H9 (cell line): ENCODE data around the gene UBE2V1. TPM values are rescaled to one million over a fixed set of nuclear protein-coding genes. Genes with fewer than 3 reads are reported as not detected.

ENCODE experiments used
- DNase-seq: peaks from one replicate; pipeline ENCODE4 v3.0.0-alpha.2; 2017
- H2AFZ ChIP-seq: one replicate; pipeline ENCODE4 v1.6.1; 2013; ENCODE audit warnings: mild to moderate bottlenecking, low read length, control low read depth, moderate library complexity
- H2AK5ac ChIP-seq: 2 replicates; pipeline ENCODE4 v1.6.1; 2013; ENCODE audit warnings: low read length, control low read depth, mixed read lengths; ENCODE audit not compliant: insufficient read length
- H2BK120ac ChIP-seq: one replicate; pipeline ENCODE4 v1.6.1; 2013; ENCODE audit warnings: low read depth, mild to moderate bottlenecking, low read length, control low read depth, inconsistent platforms; ENCODE audit not compliant: poor library complexity, severe bottlenecking
- H2BK12ac ChIP-seq: 2 replicates; pipeline ENCODE4 v1.6.1; 2013; ENCODE audit warnings: low read length, control low read depth, mixed read lengths, low read depth; ENCODE audit not compliant: insufficient read length
- H2BK15ac ChIP-seq: 2 replicates; pipeline ENCODE4 v1.6.1; 2013; ENCODE audit warnings: low read depth, low read length, control low read depth
- H2BK20ac ChIP-seq: one replicate; pipeline ENCODE4 v1.6.1; 2013; ENCODE audit warnings: low read depth, mild to moderate bottlenecking, low read length, control low read depth, inconsistent platforms; ENCODE audit not compliant: poor library complexity, severe bottlenecking
- H2BK5ac ChIP-seq: 2 replicates; pipeline ENCODE4 v1.6.1; 2013; ENCODE audit warnings: low read length, control low read depth, mixed read lengths; ENCODE audit not compliant: insufficient read length
- H3K14ac ChIP-seq: 2 replicates; pipeline ENCODE4 v1.6.1; 2013; ENCODE audit warnings: low read length, control low read depth; ENCODE audit not compliant: insufficient read depth
- H3K18ac ChIP-seq: 2 replicates; pipeline ENCODE4 v1.6.1; 2013; ENCODE audit warnings: low read depth, mild to moderate bottlenecking, mixed read lengths, low read length, control low read depth; ENCODE audit not compliant: insufficient read length
- H3K23ac ChIP-seq: 2 replicates; pipeline ENCODE4 v1.6.1; 2013; ENCODE audit warnings: low read length, control low read depth, mixed read lengths, low read depth; ENCODE audit not compliant: insufficient read length
- H3K23me2 ChIP-seq: 2 replicates; pipeline ENCODE4 v1.6.1; 2013; ENCODE audit warnings: low read depth, mild to moderate bottlenecking, mixed read lengths, low read length, control low read depth; ENCODE audit not compliant: insufficient read length, poor library complexity, severe bottlenecking
- H3K27ac ChIP-seq: 2 replicates; pipeline ENCODE4 v1.5.1; 2013; ENCODE audit warnings: low read length, control low read depth, mixed read lengths, low read depth; ENCODE audit not compliant: insufficient read length
- H3K27me3 ChIP-seq: 2 replicates; pipeline ENCODE4 v1.6.1; 2013; ENCODE audit warnings: low read length, control low read depth, inconsistent platforms; ENCODE audit not compliant: insufficient read depth
- H3K4ac ChIP-seq: 2 replicates; pipeline ENCODE4 v1.6.1; 2013; ENCODE audit warnings: low read depth, mild to moderate bottlenecking, control low read depth, inconsistent platforms, low read length, moderate library complexity
- H3K4me1 ChIP-seq: 2 replicates; pipeline ENCODE4 v1.6.1; 2013; ENCODE audit warnings: low read length, control low read depth, inconsistent platforms; ENCODE audit not compliant: insufficient read depth
- H3K4me2 ChIP-seq: 2 replicates; pipeline ENCODE4 v1.6.1; 2013; ENCODE audit warnings: low read length, control low read depth, mixed read lengths; ENCODE audit not compliant: insufficient read length, insufficient read depth
- H3K56ac ChIP-seq: 2 replicates; pipeline ENCODE4 v1.6.1; 2013; ENCODE audit warnings: low read depth, mild to moderate bottlenecking, mixed read lengths, low read length, control low read depth; ENCODE audit not compliant: insufficient read length
- H3K79me1 ChIP-seq: 2 replicates; pipeline ENCODE4 v1.6.1; 2013; ENCODE audit warnings: low read depth, mild to moderate bottlenecking, moderate library complexity, low read length, control low read depth, inconsistent platforms; ENCODE audit not compliant: insufficient read depth, poor library complexity, severe bottlenecking
- H3K79me2 ChIP-seq: 2 replicates; pipeline ENCODE4 v1.6.1; 2013; ENCODE audit warnings: low read length, control low read depth, inconsistent platforms; ENCODE audit not compliant: insufficient read depth
- H3K9ac ChIP-seq: 2 replicates; pipeline ENCODE4 v1.6.1; 2013; ENCODE audit warnings: low read length, control low read depth, mixed read lengths; ENCODE audit not compliant: insufficient read length; ENCODE audit errors: extremely low read depth
- H3K9me3 ChIP-seq: one replicate; pipeline ENCODE4 v1.6.1; 2013; ENCODE audit warnings: low read depth, low read length, inconsistent platforms; ENCODE audit not compliant: control insufficient read depth
- H3T11ph ChIP-seq: one replicate; pipeline ENCODE4 v1.6.1; 2013; ENCODE audit warnings: mild to moderate bottlenecking, low read length, control low read depth, inconsistent platforms
- H4K20me1 ChIP-seq: one replicate; pipeline ENCODE4 v1.6.1; 2013; ENCODE audit not compliant: control insufficient read depth, insufficient read length, insufficient read depth
- H4K5ac ChIP-seq: 2 replicates; pipeline ENCODE4 v1.6.1; 2013; ENCODE audit warnings: low read depth, mild to moderate bottlenecking, mixed read lengths, low read length, control low read depth; ENCODE audit not compliant: insufficient read length
- H4K8ac ChIP-seq: replicated peaks from 2 replicates; pipeline ENCODE4 v1.6.1; 2013; ENCODE audit warnings: low read length, control low read depth, mixed read lengths, low read depth; ENCODE audit not compliant: insufficient read length
- H4K91ac ChIP-seq: 2 replicates; pipeline ENCODE4 v1.6.1; 2013; ENCODE audit warnings: low read depth, mild to moderate bottlenecking, moderate library complexity, mixed read lengths, low read length, control low read depth; ENCODE audit not compliant: insufficient read length
- H3K27ac Mint-ChIP-seq, 3 experiments: 2 replicates in 2 of 3; 3 replicates in 1 of 3; pipeline ENCODE4 v1.8.0; 2020 to 2021; ENCODE audit warnings: mixed read lengths in 3 of 3, mild to moderate bottlenecking in 1 of 3, moderate library complexity in 1 of 3
- H3K27me3 Mint-ChIP-seq: 2 replicates; pipeline ENCODE4 v1.8.0; 2021; ENCODE audit warnings: low read depth, mild to moderate bottlenecking, moderate library complexity, mixed read lengths
- H3K36me3 Mint-ChIP-seq, 3 experiments: 2 replicates in 2 of 3; 3 replicates in 1 of 3; pipeline ENCODE4 v1.8.0; 2020 to 2021; ENCODE audit warnings: low read depth in 3 of 3, mixed read lengths in 3 of 3; ENCODE audit not compliant: insufficient read depth in 1 of 3
- H3K4me1 Mint-ChIP-seq, 2 experiments: 2 replicates each; pipeline ENCODE4 v1.8.0; 2020; ENCODE audit warnings: mixed read lengths in 2 of 2
- H3K4me3 Mint-ChIP-seq, 2 experiments: 2 replicates in 1 of 2; 3 replicates in 1 of 2; pipeline ENCODE4 v1.8.0; 2020 to 2021; ENCODE audit warnings: mild to moderate bottlenecking in 2 of 2, mixed read lengths in 2 of 2, moderate library complexity in 1 of 2
- H3K9me3 Mint-ChIP-seq, 2 experiments: 2 replicates in 1 of 2; 3 replicates in 1 of 2; pipeline ENCODE4 v1.8.0; 2020; ENCODE audit warnings: mild to moderate bottlenecking in 2 of 2, mixed read lengths in 2 of 2, moderate library complexity in 1 of 2
- WGBS: extraction: QIAGEN DNeasy Blood & Tissue Kit; methylation state at CpG from one replicate; pipeline ENCODE4 v1.1.7; 2013; ENCODE audit warnings: missing lambda C conversion rate, low lambda C conversion rate, mixed read lengths; ENCODE audit not compliant: insufficient read length; ENCODE audit errors: extremely low coverage; 5-methylcytosine and 5-hydroxymethylcytosine counted together
- total RNA-seq: library from RNA; stranded (reverse); gene quantifications from 2 replicates; pipeline ENCODE4 v1.2.1, GENCODE V29; 2021
- TF ChIP-seq, protein P1 (sequence below): fragments of 200-600 bp; sonication (generic); conservative IDR thresholded peaks from 3 replicates; pipeline ENCODE4 v1.8.0; 2021; ENCODE audit warnings: antibody characterized with exemption, mild to moderate bottlenecking

UBE2V1 gene
- total RNA-seq, 1 experiment from 2014 or later, result 152 TPM

GRCh38 chr20:50062006-50062838 lies 50.7 kb downstream of the UBE2V1 start:
- Histone ChIP-seq H2BK120ac (no peak overlapping the region), H2BK5ac (no peak overlapping the region), H3K9me3 (no peaks in the 10 kb centered on the region), H3K23me2 (no peaks in the 10 kb centered on the region), H2AFZ (no peak overlapping the region), H3K27me3 (no peaks in the 10 kb centered on the region), H2BK12ac (no peak overlapping the region), H3K79me2 (no peaks in the 10 kb centered on the region), H3K56ac (no peak overlapping the region), H3K27ac (no peak overlapping the region), H2BK20ac (no peak overlapping the region), H3K4me1 (no peaks in the 10 kb centered on the region), H3K18ac (no peak overlapping the region), H3K9ac (no peak overlapping the region), H3K4ac (no peak overlapping the region), H4K20me1 (no peaks in the 10 kb centered on the region), H3T11ph (no peak overlapping the region), H3K14ac (no peak overlapping the region), H3K23ac (no peak overlapping the region), H4K8ac (no peak overlapping the region), H3K4me2 (no peak overlapping the region), H4K5ac (no peak overlapping the region), H3K79me1 (no peaks in the 10 kb centered on the region), H2AK5ac (no peak overlapping the region), H4K91ac (no peak overlapping the region), H2BK15ac (no peak overlapping the region)
- Mint-ChIP-seq H3K9me3 (no peaks in the 10 kb centered on the region), H3K36me3 (no peaks in the 10 kb centered on the region), H3K4me1 (peaks cover under 1 to 11% of the 10 kb centered on the region in 2 experiments), H3K27ac (no peak overlapping the region; a peak in 1 of 7 replicates), H3K4me3 (no peak overlapping the region; a peak in 1 of 5 replicates), H3K27me3 (no peaks in the 10 kb centered on the region; the same call in 1 of the 2 replicates)
- TF ChIP-seq, protein P1, sequence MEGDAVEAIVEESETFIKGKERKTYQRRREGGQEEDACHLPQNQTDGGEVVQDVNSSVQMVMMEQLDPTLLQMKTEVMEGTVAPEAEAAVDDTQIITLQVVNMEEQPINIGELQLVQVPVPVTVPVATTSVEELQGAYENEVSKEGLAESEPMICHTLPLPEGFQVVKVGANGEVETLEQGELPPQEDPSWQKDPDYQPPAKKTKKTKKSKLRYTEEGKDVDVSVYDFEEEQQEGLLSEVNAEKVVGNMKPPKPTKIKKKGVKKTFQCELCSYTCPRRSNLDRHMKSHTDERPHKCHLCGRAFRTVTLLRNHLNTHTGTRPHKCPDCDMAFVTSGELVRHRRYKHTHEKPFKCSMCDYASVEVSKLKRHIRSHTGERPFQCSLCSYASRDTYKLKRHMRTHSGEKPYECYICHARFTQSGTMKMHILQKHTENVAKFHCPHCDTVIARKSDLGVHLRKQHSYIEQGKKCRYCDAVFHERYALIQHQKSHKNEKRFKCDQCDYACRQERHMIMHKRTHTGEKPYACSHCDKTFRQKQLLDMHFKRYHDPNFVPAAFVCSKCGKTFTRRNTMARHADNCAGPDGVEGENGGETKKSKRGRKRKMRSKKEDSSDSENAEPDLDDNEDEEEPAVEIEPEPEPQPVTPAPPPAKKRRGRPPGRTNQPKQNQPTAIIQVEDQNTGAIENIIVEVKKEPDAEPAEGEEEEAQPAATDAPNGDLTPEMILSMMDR, result no peak
- DNase-seq, result no peak
- WGBS, result no CpG with 5 or more reads among the region's 13 CpGs
